Amniotic stem cell (primary cell): Measurements from ENCODE around the gene TEX28.
"Not testable (repeated sequence)": the region's sequence is repeated elsewhere in the genome, so short reads cannot be mapped to it uniquely, and the experiment has no call there.

Source experiments
- DNase-seq: peaks from one replicate; lab custom pipeline; 2025; lab: John Stamatoyannopoulos, UW

Gene TEX28

GRCh38 chrX:154294791-154295574 lies at the start of gene TEX28:
TEX28 (minus strand) TSS chrX:154295124; CDS start chrX:154292117, 3,007 bp downstream.
- DNase-seq, result no peak

GRCh38 chrX:154343620-154344019 lies 48.7 kb upstream of the TEX28 start:
- DNase-seq, result not testable (repeated sequence)

- DNase-seq, result not testable (repeated sequence)
Measured at GRCh38 chrX:154343063-154343462, 48.1 kb upstream of the TEX28 start.

- not testable (repeated sequence) for DNase-seq
Measured at GRCh38 chrX:154341399-154342298, 46.7 kb upstream of the TEX28 start.

GRCh38 chrX:154334496-154334895 lies 39.6 kb upstream of the TEX28 start:
- no peak for DNase-seq

- no peak for DNase-seq
Measured at GRCh38 chrX:154333837-154334271, 38.9 kb upstream of the TEX28 start.

- no peak for DNase-seq
Measured at GRCh38 chrX:154333116-154333515, 38.2 kb upstream of the TEX28 start.

GRCh38 chrX:154332561-154332960 lies 37.6 kb upstream of the TEX28 start:
- DNase-seq, result no peak

- DNase-seq, result no peak
Measured at GRCh38 chrX:154329294-154329693, 34.4 kb upstream of the TEX28 start.

- no peak for DNase-seq
Measured at GRCh38 chrX:154328646-154329045, 33.7 kb upstream of the TEX28 start.

- no peak for DNase-seq
Measured at GRCh38 chrX:154327038-154327820, 32.3 kb upstream of the TEX28 start.

- DNase-seq, result no peak
Measured at GRCh38 chrX:154325541-154325940, 30.6 kb upstream of the TEX28 start.

GRCh38 chrX:154323537-154323936 lies 28.6 kb upstream of the TEX28 start:
- no peak for DNase-seq

GRCh38 chrX:154322890-154323289 lies 28.0 kb upstream of the TEX28 start:
- no peak for DNase-seq

- no peak for DNase-seq
Measured at GRCh38 chrX:154321594-154321993, 26.7 kb upstream of the TEX28 start.

- no peak for DNase-seq
Measured at GRCh38 chrX:154321152-154321551, 26.2 kb upstream of the TEX28 start.

GRCh38 chrX:154320406-154320805 lies 25.5 kb upstream of the TEX28 start:
- no peak for DNase-seq

GRCh38 chrX:154317391-154317995 lies 22.6 kb upstream of the TEX28 start:
- DNase-seq, result no peak

- DNase-seq, result no peak
Measured at GRCh38 chrX:154315416-154315815, 20.5 kb upstream of the TEX28 start.

GRCh38 chrX:154313147-154313546 lies 18.2 kb upstream of the TEX28 start:
- DNase-seq, result no peak

GRCh38 chrX:154312116-154312515 lies 17.2 kb upstream of the TEX28 start:
- DNase-seq, result no peak
